Caco-2 (cell line): ENCODE results near the gene SSR3. TPM values are rescaled to one million over a fixed set of nuclear protein-coding genes. Genes with fewer than 3 reads are reported as not detected.

Experiments used
- BruUV-seq: library from RNA; stranded (reverse); fragments of 400-500 nt; replicated peaks from 2 replicates; lab custom pipeline; 2021; lab: Mats Ljungman, UMichigan
- CTCF ChIA-PET: fragments of 300-600 bp; sonication (Branson Sonifier 250); formaldehyde crosslinking; loops from one replicate; lab custom pipeline; 2022; ENCODE audit warnings: antibody characterized with exemption; lab: Charles Lee
- POLR2A ChIA-PET: fragments of 300-600 bp; sonication (Branson Sonifier 250); formaldehyde crosslinking; loops from one replicate; lab custom pipeline; 2022; ENCODE audit warnings: antibody characterized with exemption; lab: Charles Lee
- DNase-seq, 2 experiments: peaks; one replicate each; pipeline versions ENCODE4 v3.0.0 to v3.0.0-alpha.2; 2020 to 2022
- H3K27me3 ChIP-seq: replicated peaks from 2 replicates; pipeline ENCODE4 v1.6.0; 2011; ENCODE audit warnings: low read length; ENCODE audit not compliant: control insufficient read depth, insufficient read depth
- H3K36me3 ChIP-seq: 2 replicates; pipeline ENCODE4 v1.5.1; 2011; ENCODE audit warnings: low read length; ENCODE audit not compliant: control insufficient read depth, insufficient read depth
- H3K4me1 ChIP-seq: fragments of 250-450 bp; sonication (Bioruptor Pico); 2 replicates; pipeline ENCODE4 v1.5.1; 2020; ENCODE audit warnings: mild to moderate bottlenecking
- H3K4me3 ChIP-seq: 2 replicates; pipeline ENCODE4 v1.5.1; 2011; ENCODE audit warnings: low read depth, mild to moderate bottlenecking, control low read depth, low read length
- H3K9me3 ChIP-seq: fragments of 250-450 bp; sonication (Bioruptor Pico); 2 replicates; pipeline ENCODE4 v1.5.1; 2020; ENCODE audit warnings: mild to moderate bottlenecking, moderate library complexity
- H3K27ac Mint-ChIP-seq: one replicate; pipeline ENCODE4 v1.8.0; 2022; ENCODE audit warnings: mixed read lengths; ENCODE audit not compliant: unreplicated experiment
- H3K27me3 Mint-ChIP-seq: one replicate; pipeline ENCODE4 v1.8.0; 2022; ENCODE audit warnings: mixed read lengths; ENCODE audit not compliant: insufficient read depth, unreplicated experiment
- H3K36me3 Mint-ChIP-seq: one replicate; pipeline ENCODE4 v1.8.0; 2022; ENCODE audit warnings: mild to moderate bottlenecking, mixed read lengths; ENCODE audit not compliant: insufficient read depth, unreplicated experiment
- H3K4me1 Mint-ChIP-seq: one replicate; pipeline ENCODE4 v1.8.0; 2022; ENCODE audit warnings: low read depth, mixed read lengths; ENCODE audit not compliant: unreplicated experiment
- H3K4me3 Mint-ChIP-seq: one replicate; pipeline ENCODE4 v1.8.0; 2022; ENCODE audit warnings: mild to moderate bottlenecking, moderate library complexity, mixed read lengths; ENCODE audit not compliant: unreplicated experiment
- H3K9me3 Mint-ChIP-seq: one replicate; pipeline ENCODE4 v1.8.0; 2022; ENCODE audit warnings: mixed read lengths; ENCODE audit not compliant: unreplicated experiment
- CTCF ChIP-seq, 2 experiments: fragments of 200-600 bp in 1 of 2; IDR thresholded peaks; 1 replicate in 1 of 2; 2 replicates in 1 of 2; pipeline versions ENCODE4 v1.5.1 to v1.8.0; 2011 to 2022; ENCODE audit warnings: antibody characterized with exemption in 1 of 2, control low read depth in 1 of 2, inconsistent platforms in 1 of 2, low read depth in 1 of 2, low read length in 1 of 2, mild to moderate bottlenecking in 1 of 2, moderate library complexity in 1 of 2; ENCODE audit not compliant: insufficient read depth in 1 of 2, severe bottlenecking in 1 of 2, unreplicated experiment in 1 of 2
- intact Hi-C: fragments of 100-400 bp; cut with micrococcal nuclease; formaldehyde crosslinking; loops from one replicate; pipeline ENCODE4 v1.10.0; 2022; ENCODE audit not compliant: unreplicated experiment
- total RNA-seq: library from RNA; stranded (reverse); gene quantifications from 2 replicates; pipeline ENCODE4 v1.2.3, GENCODE V29; 2022

The SSR3 gene
- total RNA-seq, 1 experiment from 2014 or later: 186 TPM

- no peak for TF ChIP-seq CTCF (IDR thresholded peaks at IDR 0.05; ENCODE audit: insufficient read depth in 1 of 2, low read depth in 1 of 2, low read length in 1 of 2, severe bottlenecking in 1 of 2, unreplicated experiment in 1 of 2)
- Histone ChIP-seq H3K27me3 (no peaks in the 10 kb centered on the region), H3K9me3 (no peaks in the 10 kb centered on the region), H3K36me3 (no peaks in the 10 kb centered on the region), H3K4me1 (peaks cover 15% of the 10 kb centered on the region), H3K4me3 (no peak overlapping the region)
- Mint-ChIP-seq H3K4me3 (no peak overlapping the region), H3K4me1 (peaks cover 6% of the 10 kb centered on the region), H3K9me3 (no peaks in the 10 kb centered on the region), H3K27me3 (no peaks in the 10 kb centered on the region), H3K36me3 (no peaks in the 10 kb centered on the region), H3K27ac (no peak overlapping the region)
- CTCF ChIA-PET: no interaction called here
- intact Hi-C loops: no loop called here
- BruUV-seq: no TSS peak
- POLR2A ChIA-PET: no interaction called here
- DNase-seq: no peak
These were observed 48.6 kb upstream of the SSR3 start for GRCh38 chr3:156603379-156604017.

DNA sequence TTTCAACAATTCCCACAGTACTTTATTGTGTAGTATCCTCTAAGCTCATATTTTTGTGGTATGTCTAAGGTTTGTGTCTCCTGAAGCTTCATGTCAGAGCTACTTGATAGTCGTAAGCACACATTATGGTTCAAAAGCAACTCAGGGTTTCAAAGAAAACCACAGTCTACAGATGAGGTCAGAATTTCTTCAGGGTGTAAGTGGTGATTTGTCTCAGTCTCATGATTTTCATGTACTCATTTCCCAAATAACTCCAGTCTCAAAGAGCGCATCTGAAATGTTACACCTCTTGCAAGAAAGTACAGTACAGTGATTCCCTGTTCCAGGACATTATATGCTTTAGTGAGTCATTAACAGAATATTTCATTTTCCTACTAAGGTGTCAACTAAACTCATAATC is 47.5 kb upstream of the SSR3 start:
- ChIA-PET POLR2A (no interaction called here), CTCF (no interaction called here)
- H3K27me3 ChIP-seq: no peaks in the 10 kb centered on the region
- intact Hi-C loops: no loop called here
- TF ChIP-seq CTCF (IDR thresholded peaks at IDR 0.05; ENCODE audit: insufficient read depth in 1 of 2, low read depth in 1 of 2, low read length in 1 of 2, severe bottlenecking in 1 of 2, unreplicated experiment in 1 of 2): no peak
- peaks cover 15% of the 10 kb centered on the region for H3K4me1 ChIP-seq
- no peaks in the 10 kb centered on the region for H3K36me3 ChIP-seq
- no peaks in the 10 kb centered on the region for H3K9me3 ChIP-seq
- Mint-ChIP-seq H3K36me3 (no peaks in the 10 kb centered on the region), H3K27me3 (no peaks in the 10 kb centered on the region), H3K9me3 (no peaks in the 10 kb centered on the region), H3K27ac (no peak overlapping the region), H3K4me3 (no peak overlapping the region), H3K4me1 (peaks cover 6% of the 10 kb centered on the region)
- BruUV-seq: no TSS peak
- H3K4me3 ChIP-seq: no peak overlapping the region
- DNase-seq: no peak

GRCh38 chr3:156601497-156601896 is 46.6 kb upstream of the SSR3 start:
- no peak for DNase-seq
- ChIA-PET POLR2A (no interaction called here), CTCF (no interaction called here)
- TF ChIP-seq CTCF (IDR thresholded peaks at IDR 0.05; ENCODE audit: insufficient read depth in 1 of 2, low read depth in 1 of 2, low read length in 1 of 2, severe bottlenecking in 1 of 2, unreplicated experiment in 1 of 2): no peak
- no TSS peak for BruUV-seq
- Mint-ChIP-seq H3K4me1 (no peaks in the 10 kb centered on the region), H3K27me3 (no peaks in the 10 kb centered on the region), H3K9me3 (no peaks in the 10 kb centered on the region), H3K27ac (no peak overlapping the region), H3K4me3 (no peak overlapping the region), H3K36me3 (no peaks in the 10 kb centered on the region)
- Histone ChIP-seq H3K36me3 (no peaks in the 10 kb centered on the region), H3K4me1 (peaks cover 9% of the 10 kb centered on the region; the same call in 1 of the 2 replicates), H3K9me3 (no peaks in the 10 kb centered on the region), H3K27me3 (no peaks in the 10 kb centered on the region), H3K4me3 (no peak overlapping the region)
- intact Hi-C loops: no loop called here
